SK-N-SH treated with all-trans-retinoic acid at 6 μM for 48 hours (cell line): ENCODE data around the gene CCBE1.

ENCODE experiments used
- ATAC-seq: fragments of 200-7000 bp; cut with Tn5 transposase; 3 replicates; pipeline ENCODE4 v1.9.1; 2020; ENCODE audit warnings: mild to moderate bottlenecking, moderate library complexity
- ARNTL ChIP-seq: fragments of 450-650 bp; formaldehyde crosslinking; IDR thresholded peaks from 2 replicates; pipeline ENCODE4 v1.5.0; 2020; ENCODE audit warnings: low read depth, mild to moderate bottlenecking, moderate library complexity, borderline replicate concordance
- BACH2 ChIP-seq: fragments of 250-450 bp; sonication (Bioruptor Pico); IDR thresholded peaks from 2 replicates; pipeline ENCODE4 v1.9.0; 2021; ENCODE audit warnings: mild to moderate bottlenecking, borderline replicate concordance
- CSDC2 ChIP-seq: fragments of 250-450 bp; sonication (Bioruptor Pico); IDR thresholded peaks from 2 replicates; pipeline ENCODE4 v1.5.0; 2020; ENCODE audit warnings: mild to moderate bottlenecking, moderate library complexity
- ESRRG ChIP-seq: fragments of 250-450 bp; sonication (Bioruptor Pico); IDR thresholded peaks from 2 replicates; pipeline ENCODE4 v1.6.1; 2021; ENCODE audit warnings: mild to moderate bottlenecking
- GLIS3 ChIP-seq: fragments of 250-450 bp; sonication (Bioruptor Pico); IDR thresholded peaks from 2 replicates; pipeline ENCODE4 v1.5.0; 2020; ENCODE audit warnings: mild to moderate bottlenecking, moderate library complexity
- ISL1 ChIP-seq: fragments of 250-450 bp; sonication (Bioruptor Pico); IDR thresholded peaks from 2 replicates; pipeline ENCODE4 v2.1.2; 2022; ENCODE audit warnings: mild to moderate bottlenecking, moderate library complexity
- OSR1 ChIP-seq: fragments of 250-450 bp; sonication (Bioruptor Pico); IDR thresholded peaks from 2 replicates; pipeline ENCODE4 v1.8.0; 2022; ENCODE audit warnings: moderate library complexity, mild to moderate bottlenecking, inconsistent platforms
- PPARA ChIP-seq: fragments of 250-450 bp; sonication (Bioruptor Pico); IDR thresholded peaks from 2 replicates; pipeline ENCODE4 v1.5.0; 2020; ENCODE audit warnings: mild to moderate bottlenecking, borderline replicate concordance
- RARB ChIP-seq: fragments of 250-450 bp; sonication (Bioruptor Pico); IDR thresholded peaks from 2 replicates; pipeline ENCODE4 v1.8.0; 2021; ENCODE audit warnings: mild to moderate bottlenecking, moderate library complexity
- SNAI2 ChIP-seq: fragments of 250-450 bp; sonication (Bioruptor Pico); IDR thresholded peaks from 2 replicates; pipeline ENCODE4 v1.5.0; 2020; ENCODE audit warnings: mild to moderate bottlenecking, moderate library complexity
- TCF4 ChIP-seq: fragments of 250-450 bp; sonication (Bioruptor Pico); IDR thresholded peaks from 2 replicates; pipeline ENCODE4 v1.8.0; 2021; ENCODE audit warnings: mild to moderate bottlenecking, moderate library complexity, borderline replicate concordance
- ZC3H10 ChIP-seq: fragments of 250-450 bp; sonication (Bioruptor Pico); IDR thresholded peaks from 2 replicates; pipeline ENCODE4 v1.5.1; 2021; ENCODE audit warnings: mild to moderate bottlenecking, moderate library complexity
- ZFP3 ChIP-seq: fragments of 250-450 bp; sonication (Bioruptor Pico); IDR thresholded peaks from 2 replicates; pipeline ENCODE4 v1.5.0; 2020; ENCODE audit warnings: mild to moderate bottlenecking, moderate library complexity
- ZFP30 ChIP-seq: fragments of 450-650 bp; formaldehyde crosslinking; IDR thresholded peaks from 2 replicates; pipeline ENCODE4 v1.5.0; 2022; ENCODE audit warnings: mild to moderate bottlenecking, moderate library complexity
- ZNF565 ChIP-seq: fragments of 450-650 bp; formaldehyde crosslinking; conservative IDR thresholded peaks from 2 replicates; pipeline ENCODE4 v1.5.0; 2020; ENCODE audit warnings: low read depth, mild to moderate bottlenecking, moderate library complexity
- ZNF70 ChIP-seq: fragments of 450-650 bp; formaldehyde crosslinking; IDR thresholded peaks from 2 replicates; pipeline ENCODE4 v1.5.0; 2020; ENCODE audit warnings: mild to moderate bottlenecking, moderate library complexity
- ZNF8 ChIP-seq: fragments of 450-650 bp; formaldehyde crosslinking; IDR thresholded peaks from 2 replicates; pipeline ENCODE4 v1.5.0; 2020; ENCODE audit warnings: mild to moderate bottlenecking, moderate library complexity
- TF ChIP-seq, protein P1 (sequence below): fragments of 250-450 bp; sonication (Bioruptor Pico); IDR thresholded peaks from 2 replicates; pipeline ENCODE4 v1.8.0; 2021; ENCODE audit warnings: low read depth, mild to moderate bottlenecking, moderate library complexity, borderline replicate concordance
- TF ChIP-seq, protein P2 (sequence below): fragments of 250-450 bp; sonication (Bioruptor Pico); IDR thresholded peaks from 2 replicates; pipeline ENCODE4 v1.8.0; 2020; ENCODE audit warnings: mild to moderate bottlenecking, moderate library complexity, borderline replicate concordance
- TF ChIP-seq, protein P3 (sequence below): fragments of 250-450 bp; sonication (Bioruptor Pico); IDR thresholded peaks from 2 replicates; pipeline ENCODE4 v1.5.1; 2021; ENCODE audit warnings: mild to moderate bottlenecking, moderate library complexity
- TF ChIP-seq, protein P4 (sequence below): fragments of 250-450 bp; sonication (Bioruptor Pico); IDR thresholded peaks from 2 replicates; pipeline ENCODE4 v1.5.0; 2020; ENCODE audit warnings: mild to moderate bottlenecking, moderate library complexity
- TF ChIP-seq, protein P5 (sequence below): fragments of 250-450 bp; sonication (Bioruptor Pico); IDR thresholded peaks from 2 replicates; pipeline ENCODE4 v1.5.1; 2020; ENCODE audit warnings: low read depth, mild to moderate bottlenecking, moderate library complexity

The CCBE1 gene

DNA sequence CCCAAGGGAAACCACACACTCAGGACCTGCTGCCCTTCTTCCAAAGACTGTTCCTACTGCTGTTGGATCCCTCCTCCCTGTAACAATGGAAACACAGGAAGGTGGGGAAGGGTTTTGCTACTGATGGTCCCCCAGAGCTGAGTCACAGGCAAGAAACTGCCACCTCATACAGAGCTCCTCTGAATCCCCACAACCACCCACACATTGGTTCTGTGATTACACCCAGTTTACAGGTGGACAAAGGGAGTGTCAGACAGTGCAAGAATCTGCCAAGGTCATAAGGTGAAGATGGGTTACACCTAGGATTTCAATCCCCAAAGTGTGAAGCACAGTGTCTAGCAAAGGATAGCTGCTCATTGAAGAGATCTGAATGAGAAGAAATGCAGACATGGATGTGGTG lies 196.5 kb downstream of the CCBE1 start:
- no peak for ATAC-seq
- TF ChIP-seq TCF4 (CRISPR knock-in tag) = no peak
- TF ChIP-seq, protein P1, sequence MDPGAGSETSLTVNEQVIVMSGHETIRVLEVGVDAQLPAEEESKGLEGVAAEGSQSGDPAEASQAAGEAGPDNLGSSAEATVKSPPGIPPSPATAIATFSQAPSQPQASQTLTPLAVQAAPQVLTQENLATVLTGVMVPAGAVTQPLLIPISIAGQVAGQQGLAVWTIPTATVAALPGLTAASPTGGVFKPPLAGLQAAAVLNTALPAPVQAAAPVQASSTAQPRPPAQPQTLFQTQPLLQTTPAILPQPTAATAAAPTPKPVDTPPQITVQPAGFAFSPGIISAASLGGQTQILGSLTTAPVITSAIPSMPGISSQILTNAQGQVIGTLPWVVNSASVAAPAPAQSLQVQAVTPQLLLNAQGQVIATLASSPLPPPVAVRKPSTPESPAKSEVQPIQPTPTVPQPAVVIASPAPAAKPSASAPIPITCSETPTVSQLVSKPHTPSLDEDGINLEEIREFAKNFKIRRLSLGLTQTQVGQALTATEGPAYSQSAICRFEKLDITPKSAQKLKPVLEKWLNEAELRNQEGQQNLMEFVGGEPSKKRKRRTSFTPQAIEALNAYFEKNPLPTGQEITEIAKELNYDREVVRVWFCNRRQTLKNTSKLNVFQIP (CRISPR knock-in tag) = no peak
- TF ChIP-seq OSR1 (CRISPR knock-in tag) = no peak
- TF ChIP-seq ZNF565 (CRISPR knock-in tag) = no peak
- TF ChIP-seq ZNF70 = no peak
- TF ChIP-seq ZFP3 (CRISPR knock-in tag) = no peak
- TF ChIP-seq BACH2 (CRISPR knock-in tag) = no peak
- TF ChIP-seq, protein P2, sequence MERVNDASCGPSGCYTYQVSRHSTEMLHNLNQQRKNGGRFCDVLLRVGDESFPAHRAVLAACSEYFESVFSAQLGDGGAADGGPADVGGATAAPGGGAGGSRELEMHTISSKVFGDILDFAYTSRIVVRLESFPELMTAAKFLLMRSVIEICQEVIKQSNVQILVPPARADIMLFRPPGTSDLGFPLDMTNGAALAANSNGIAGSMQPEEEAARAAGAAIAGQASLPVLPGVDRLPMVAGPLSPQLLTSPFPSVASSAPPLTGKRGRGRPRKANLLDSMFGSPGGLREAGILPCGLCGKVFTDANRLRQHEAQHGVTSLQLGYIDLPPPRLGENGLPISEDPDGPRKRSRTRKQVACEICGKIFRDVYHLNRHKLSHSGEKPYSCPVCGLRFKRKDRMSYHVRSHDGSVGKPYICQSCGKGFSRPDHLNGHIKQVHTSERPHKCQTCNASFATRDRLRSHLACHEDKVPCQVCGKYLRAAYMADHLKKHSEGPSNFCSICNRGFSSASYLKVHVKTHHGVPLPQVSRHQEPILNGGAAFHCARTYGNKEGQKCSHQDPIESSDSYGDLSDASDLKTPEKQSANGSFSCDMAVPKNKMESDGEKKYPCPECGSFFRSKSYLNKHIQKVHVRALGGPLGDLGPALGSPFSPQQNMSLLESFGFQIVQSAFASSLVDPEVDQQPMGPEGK (CRISPR knock-in tag) = no peak
- no peak for TF ChIP-seq SNAI2 (CRISPR knock-in tag)
- TF ChIP-seq ZFP30 (CRISPR knock-in tag) = no peak
- TF ChIP-seq, protein P3, sequence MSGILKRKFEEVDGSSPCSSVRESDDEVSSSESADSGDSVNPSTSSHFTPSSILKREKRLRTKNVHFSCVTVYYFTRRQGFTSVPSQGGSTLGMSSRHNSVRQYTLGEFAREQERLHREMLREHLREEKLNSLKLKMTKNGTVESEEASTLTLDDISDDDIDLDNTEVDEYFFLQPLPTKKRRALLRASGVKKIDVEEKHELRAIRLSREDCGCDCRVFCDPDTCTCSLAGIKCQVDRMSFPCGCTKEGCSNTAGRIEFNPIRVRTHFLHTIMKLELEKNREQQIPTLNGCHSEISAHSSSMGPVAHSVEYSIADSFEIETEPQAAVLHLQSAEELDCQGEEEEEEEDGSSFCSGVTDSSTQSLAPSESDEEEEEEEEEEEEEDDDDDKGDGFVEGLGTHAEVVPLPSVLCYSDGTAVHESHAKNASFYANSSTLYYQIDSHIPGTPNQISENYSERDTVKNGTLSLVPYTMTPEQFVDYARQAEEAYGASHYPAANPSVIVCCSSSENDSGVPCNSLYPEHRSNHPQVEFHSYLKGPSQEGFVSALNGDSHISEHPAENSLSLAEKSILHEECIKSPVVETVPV (CRISPR knock-in tag) = no peak

DNA sequence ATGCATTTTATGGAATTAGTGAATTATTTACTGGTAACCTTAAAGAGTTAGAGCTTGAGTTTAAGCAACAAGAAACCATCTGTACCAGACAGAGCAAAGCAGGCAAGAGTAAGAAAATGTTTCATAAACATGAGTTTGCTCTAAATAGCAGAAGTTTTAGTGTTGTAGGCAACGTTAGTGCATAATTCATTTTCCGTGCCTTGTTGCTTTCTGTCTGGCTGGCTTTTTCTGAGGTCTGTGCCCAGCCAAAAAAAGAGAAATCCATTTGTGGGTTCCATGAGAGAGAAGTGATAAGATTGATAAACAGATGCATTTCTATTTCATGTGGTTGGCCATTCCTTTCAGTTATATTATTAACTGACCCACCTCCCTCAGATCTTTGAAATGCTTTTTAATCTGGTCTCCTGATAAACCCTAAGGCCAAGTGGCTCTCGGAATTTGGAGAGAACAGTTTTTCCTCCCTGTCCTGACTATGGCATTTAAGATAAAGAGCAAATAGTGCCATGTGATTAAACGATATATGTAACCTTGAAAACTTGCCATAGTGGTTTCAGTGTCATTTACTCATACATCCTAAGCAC lies 198.6 kb downstream of the CCBE1 start:
- no peak for ATAC-seq
- TF ChIP-seq OSR1 (CRISPR knock-in tag) (no peak), PPARA (CRISPR knock-in tag) (no peak), ESRRG (no peak), ZFP3 (CRISPR knock-in tag) (no peak), ZNF565 (CRISPR knock-in tag) (no peak), ZC3H10 (CRISPR knock-in tag) (no peak), ZNF8 (CRISPR knock-in tag) (no peak), ZFP30 (CRISPR knock-in tag) (no peak), RARB (no peak), ARNTL (no peak), BACH2 (CRISPR knock-in tag) (no peak), GLIS3 (no peak), CSDC2 (no peak), ISL1 (CRISPR knock-in tag) (no peak)
- TF ChIP-seq, protein P4, sequence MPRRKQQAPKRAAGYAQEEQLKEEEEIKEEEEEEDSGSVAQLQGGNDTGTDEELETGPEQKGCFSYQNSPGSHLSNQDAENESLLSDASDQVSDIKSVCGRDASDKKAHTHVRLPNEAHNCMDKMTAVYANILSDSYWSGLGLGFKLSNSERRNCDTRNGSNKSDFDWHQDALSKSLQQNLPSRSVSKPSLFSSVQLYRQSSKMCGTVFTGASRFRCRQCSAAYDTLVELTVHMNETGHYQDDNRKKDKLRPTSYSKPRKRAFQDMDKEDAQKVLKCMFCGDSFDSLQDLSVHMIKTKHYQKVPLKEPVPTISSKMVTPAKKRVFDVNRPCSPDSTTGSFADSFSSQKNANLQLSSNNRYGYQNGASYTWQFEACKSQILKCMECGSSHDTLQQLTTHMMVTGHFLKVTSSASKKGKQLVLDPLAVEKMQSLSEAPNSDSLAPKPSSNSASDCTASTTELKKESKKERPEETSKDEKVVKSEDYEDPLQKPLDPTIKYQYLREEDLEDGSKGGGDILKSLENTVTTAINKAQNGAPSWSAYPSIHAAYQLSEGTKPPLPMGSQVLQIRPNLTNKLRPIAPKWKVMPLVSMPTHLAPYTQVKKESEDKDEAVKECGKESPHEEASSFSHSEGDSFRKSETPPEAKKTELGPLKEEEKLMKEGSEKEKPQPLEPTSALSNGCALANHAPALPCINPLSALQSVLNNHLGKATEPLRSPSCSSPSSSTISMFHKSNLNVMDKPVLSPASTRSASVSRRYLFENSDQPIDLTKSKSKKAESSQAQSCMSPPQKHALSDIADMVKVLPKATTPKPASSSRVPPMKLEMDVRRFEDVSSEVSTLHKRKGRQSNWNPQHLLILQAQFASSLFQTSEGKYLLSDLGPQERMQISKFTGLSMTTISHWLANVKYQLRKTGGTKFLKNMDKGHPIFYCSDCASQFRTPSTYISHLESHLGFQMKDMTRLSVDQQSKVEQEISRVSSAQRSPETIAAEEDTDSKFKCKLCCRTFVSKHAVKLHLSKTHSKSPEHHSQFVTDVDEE (CRISPR knock-in tag) = no peak
- TF ChIP-seq, protein P5, sequence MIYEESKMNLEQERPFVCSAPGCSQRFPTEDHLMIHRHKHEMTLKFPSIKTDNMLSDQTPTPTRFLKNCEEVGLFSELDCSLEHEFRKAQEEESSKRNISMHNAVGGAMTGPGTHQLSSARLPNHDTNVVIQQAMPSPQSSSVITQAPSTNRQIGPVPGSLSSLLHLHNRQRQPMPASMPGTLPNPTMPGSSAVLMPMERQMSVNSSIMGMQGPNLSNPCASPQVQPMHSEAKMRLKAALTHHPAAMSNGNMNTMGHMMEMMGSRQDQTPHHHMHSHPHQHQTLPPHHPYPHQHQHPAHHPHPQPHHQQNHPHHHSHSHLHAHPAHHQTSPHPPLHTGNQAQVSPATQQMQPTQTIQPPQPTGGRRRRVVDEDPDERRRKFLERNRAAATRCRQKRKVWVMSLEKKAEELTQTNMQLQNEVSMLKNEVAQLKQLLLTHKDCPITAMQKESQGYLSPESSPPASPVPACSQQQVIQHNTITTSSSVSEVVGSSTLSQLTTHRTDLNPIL (CRISPR knock-in tag) = no peak
- TF ChIP-seq, protein P2 (CRISPR knock-in tag) = no peak
